Measurements from ENCODE around the gene TPCN2.

Gene TPCN2

GRCh38 chr11:69010361-69010891, 38.3 kb upstream of the TPCN2 start:
- no peak for DNase-seq

GRCh38 chr11:69010964-69011623, 37.6 kb upstream of the TPCN2 start:
- DNase-seq = peak in 16 of 56 donors; percentile 10 to 69 (median 28)

GRCh38 chr11:69011624-69012091, 37.1 kb upstream of the TPCN2 start:
- DNase-seq = no peak

- no peak for DNase-seq
Observed at GRCh38 chr11:69012092-69013008, 36.4 kb upstream of the TPCN2 start.

- DNase-seq = peak in 7 of 56 donors; percentile 10 to 45 (median 28)
Observed at GRCh38 chr11:69013009-69013951, 35.5 kb upstream of the TPCN2 start, which contains the start of gene MRGPRF. MRGPRF (minus strand) TSS chr11:69013246; CDS start chr11:69009901, 3,345 bp downstream.

GRCh38 chr11:69014084-69014851, 34.5 kb upstream of the TPCN2 start:
- no peak for DNase-seq

GRCh38 chr11:69014898-69015549, 33.7 kb upstream of the TPCN2 start:
- no peak for DNase-seq

GRCh38 chr11:69017951-69018350, 30.8 kb upstream of the TPCN2 start:
- no peak for DNase-seq

GRCh38 chr11:69018924-69019323, 29.8 kb upstream of the TPCN2 start:
- DNase-seq = peak in 1 of 56 donors; percentile 30

- no peak for DNase-seq
Observed at GRCh38 chr11:69022260-69022659, 26.5 kb upstream of the TPCN2 start.

GRCh38 chr11:69024509-69024908, 24.2 kb upstream of the TPCN2 start:
- DNase-seq = no peak

GRCh38 chr11:69027704-69028372, 20.9 kb upstream of the TPCN2 start:
- DNase-seq = no peak

- no peak for DNase-seq
Observed at GRCh38 chr11:69030301-69030700, 18.4 kb upstream of the TPCN2 start.

GRCh38 chr11:69032833-69033232, 15.9 kb upstream of the TPCN2 start:
- no peak for DNase-seq

- no peak for DNase-seq
Observed at GRCh38 chr11:69033431-69033830, 15.3 kb upstream of the TPCN2 start.

- DNase-seq = no peak
Observed at GRCh38 chr11:69034123-69034867, 14.4 kb upstream of the TPCN2 start.

GRCh38 chr11:69035150-69035945, 13.4 kb upstream of the TPCN2 start:
- peak in 3 of 56 donors; percentile 33 to 38 (median 35) for DNase-seq

Measured in nucleus accumbens (tissue), 56 donors.